Right cardiac atrium (tissue), 5 donors: Measurements from ENCODE around the gene TEX12. TPM values are rescaled to one million over a fixed set of nuclear protein-coding genes. Genes with fewer than 3 reads are reported as not detected.

Experiments
- ATAC-seq, 2 donors: fragments of 200-7000 bp; cut with Tn5 transposase; one replicate each; pipeline versions ENCODE4 v1.8.0 to v1.9.1; 2020; ENCODE audit warnings: moderate library complexity in 2 of 2, mild to moderate bottlenecking in 1 of 2
- DNase-seq, 3 donors: peaks; one replicate each; pipeline ENCODE4 v3.0.0-alpha.2; 2020
- H3K27ac ChIP-seq: one replicate; pipeline ENCODE4 v1.5.1; 2013; ENCODE audit warnings: mild to moderate bottlenecking, low read length, control low read depth, moderate library complexity
- H3K27me3 ChIP-seq: one replicate; pipeline ENCODE4 v1.6.1; 2013; ENCODE audit not compliant: control insufficient read depth, insufficient read depth
- H3K4me1 ChIP-seq: one replicate; pipeline ENCODE4 v1.6.1; 2013; ENCODE audit warnings: low read length; ENCODE audit not compliant: control insufficient read depth, insufficient read depth
- H3K4me3 ChIP-seq: one replicate; pipeline ENCODE4 v1.5.1; 2013; ENCODE audit warnings: low read length, control low read depth
- H3K9me3 ChIP-seq: one replicate; pipeline ENCODE4 v1.6.1; 2013; ENCODE audit warnings: low read length; ENCODE audit not compliant: control insufficient read depth
- WGBS: extraction: QIAGEN DNeasy Blood & Tissue Kit; methylation state at CpG from one replicate; pipeline ENCODE4 v1.1.7; 2013; 5-methylcytosine and 5-hydroxymethylcytosine counted together
- intact Hi-C, 4 donors: fragments of 100-400 bp; cut with DNase I; formaldehyde crosslinking; loops; one replicate each; pipeline versions ENCODE4 v1.11.0 to v1.14.0; 2022 to 2023
- polyA plus RNA-seq: library from polyadenylated mRNA; stranded (reverse); fragments of 200-250 nt; gene quantifications from one replicate; pipeline ENCODE4 v1.2.3, GENCODE V29; 2013
- total RNA-seq, 4 donors: library from RNA; stranded (reverse); fragmentation: NEBNext Ultra II Directional; extraction: Animal tissue kit (Norgen Biotek cat#: 25700); gene quantifications; one replicate each; pipeline ENCODE4 v1.2.1, GENCODE V29; 2021
- donor health status: healthy with polysubstance abuse.
- donor health status: DM: no; HTN: yes; CAD: no.
- donor health status: DM: no; HTN: no; CAD: no.
- donor health status: DM: no; HTN: yes; CAD: no; lungs with severe emphysema.
- donor health status: DM: yes; HTN: yes; CAD: no.

The TEX12 gene
- total and polyA plus RNA-seq, 5 donors, result 0.20 to 1.1 TPM; not detected in 3

GRCh38 chr11:112166562-112166961 is 610 bp upstream of the TEX12 start:
- ATAC-seq (no peak), DNase-seq (no peak)
- Histone ChIP-seq H3K27ac (no peak overlapping the region), H3K9me3 (no peaks in the 10 kb centered on the region), H3K4me3 (no peak overlapping the region), H3K27me3 (no peaks in the 10 kb centered on the region), H3K4me1 (no peaks in the 10 kb centered on the region)
- 60% methylated on average over 8 of the region's 8 CpGs for WGBS
- intact Hi-C loops, result no loop called here

GRCh38 chr11:112172362-112172994 is 5.3 kb downstream of the TEX12 start:
- no peak overlapping the region for H3K27ac ChIP-seq
- ATAC-seq (no peak), DNase-seq (no peak)
- intact Hi-C loops, result loop anchor here in 1 of 4 donors (10.0 kb wide), 1 partner anchor 58 kb away; no protein-coding TSS in a partner anchor
- H3K9me3 ChIP-seq, result no peaks in the 10 kb centered on the region
- no peaks in the 10 kb centered on the region for H3K4me1 ChIP-seq
- no peaks in the 10 kb centered on the region for H3K27me3 ChIP-seq
- H3K4me3 ChIP-seq, result no peak overlapping the region
- 57% methylated on average over 2 of the region's 2 CpGs for WGBS

GRCh38 chr11:112173152-112173551 is 6.0 kb downstream of the TEX12 start:
- H3K27ac ChIP-seq, result no peak overlapping the region
- ATAC-seq, result peak; percentile 41 to 49
- no peaks in the 10 kb centered on the region for H3K4me1 ChIP-seq
- WGBS, result 52% methylated on average over 3 of the region's 3 CpGs
- H3K27me3 ChIP-seq, result no peaks in the 10 kb centered on the region
- no peak overlapping the region for H3K4me3 ChIP-seq
- intact Hi-C loops, result loop anchor here in 1 of 4 donors (10.0 kb wide), 1 partner anchor 58 kb away; no protein-coding TSS in a partner anchor
- DNase-seq, result peak; percentile 37 to 66 (median 60)
- H3K9me3 ChIP-seq, result no peaks in the 10 kb centered on the region

- intact Hi-C loops, result loop anchor here in 3 of 4 donors (5.0 to 10.0 kb wide), 2 partner anchors 60 to 63 kb away; no protein-coding TSS in a partner anchor
- Histone ChIP-seq H3K4me1 (no peaks in the 10 kb centered on the region), H3K9me3 (no peaks in the 10 kb centered on the region), H3K27me3 (no peaks in the 10 kb centered on the region), H3K4me3 (peak within 1 kb of the TSS; percentile 69), H3K27ac (peak within 1 kb of the TSS; percentile 80)
- whole genome bisulfite sequencing, result 4% methylated on average over 11 of the region's 11 CpGs
- ATAC-seq (peak; percentile 95 to 96), DNase-seq (peak; percentile 88 to 93 (median 90))
These were observed 7.8 kb downstream of the TEX12 start, which contains the start of gene BCO2 for GRCh38 chr11:112174789-112175598. Gene BCO2, plus strand, starts transcription at chr11:112175512. Its CDS starts 90 bp downstream, at chr11:112175602.

GRCh38 chr11:112175599-112175952 is 8.4 kb downstream of the TEX12 start:
- peak overlapping the region; percentile 80 for H3K27ac ChIP-seq
- H3K4me3 ChIP-seq, result peak overlapping the region; percentile 69
- H3K9me3 ChIP-seq, result no peaks in the 10 kb centered on the region
- DNase-seq (no peak), ATAC-seq (peak; percentile 52 to 58)
- no peaks in the 10 kb centered on the region for H3K27me3 ChIP-seq
- intact Hi-C loops, result loop anchor here in 3 of 4 donors (5.0 to 10.0 kb wide), 2 partner anchors 61 to 63 kb away; no protein-coding TSS in a partner anchor
- WGBS, result 6% methylated on average over 4 of the region's 4 CpGs
- no peaks in the 10 kb centered on the region for H3K4me1 ChIP-seq

- Histone ChIP-seq H3K27me3 (no peaks in the 10 kb centered on the region), H3K4me3 (peak overlapping the region; percentile 69), H3K27ac (no peak overlapping the region), H3K9me3 (no peaks in the 10 kb centered on the region), H3K4me1 (no peaks in the 10 kb centered on the region)
- no peak for ATAC-seq
- no peak for DNase-seq
- intact Hi-C loops, result loop anchor here in 3 of 4 donors (5.0 to 10.0 kb wide), 2 partner anchors 61 to 64 kb away; no protein-coding TSS in a partner anchor
- 61% methylated on average over 1 of the region's 1 CpG for whole genome bisulfite sequencing
These were observed 8.9 kb downstream of the TEX12 start for GRCh38 chr11:112176077-112176476.

- Histone ChIP-seq H3K4me3 (peak overlapping the region; percentile 69), H3K27me3 (no peaks in the 10 kb centered on the region), H3K9me3 (no peaks in the 10 kb centered on the region), H3K4me1 (no peaks in the 10 kb centered on the region), H3K27ac (no peak overlapping the region)
- intact Hi-C loops, result loop anchor here in 3 of 4 donors (5.0 to 10.0 kb wide), 2 partner anchors 63 to 65 kb away; no protein-coding TSS in a partner anchor
- WGBS, result 71% methylated on average over 4 of the region's 4 CpGs
- ATAC-seq, result no peak
- DNase-seq, result no peak
These were observed 10.4 kb downstream of the TEX12 start for GRCh38 chr11:112177589-112177988.

- no peak for DNase-seq
- 96% methylated on average over 1 of the region's 1 CpG for WGBS
- H3K27me3 ChIP-seq, result no peaks in the 10 kb centered on the region
- peak overlapping the region; percentile 69 for H3K4me3 ChIP-seq
- H3K9me3 ChIP-seq, result no peaks in the 10 kb centered on the region
- ATAC-seq, result no peak
- no peaks in the 10 kb centered on the region for H3K4me1 ChIP-seq
- intact Hi-C loops, result loop anchor here in 3 of 4 donors (5.0 to 10.0 kb wide), 2 partner anchors 64 to 66 kb away; no protein-coding TSS in a partner anchor
- H3K27ac ChIP-seq, result no peak overlapping the region
These were observed 11.3 kb downstream of the TEX12 start for GRCh38 chr11:112178428-112178827.

GRCh38 chr11:112178936-112179335 is 11.8 kb downstream of the TEX12 start:
- Histone ChIP-seq H3K9me3 (no peaks in the 10 kb centered on the region), H3K4me1 (no peaks in the 10 kb centered on the region), H3K27ac (peak overlapping the region; percentile 85), H3K27me3 (no peaks in the 10 kb centered on the region), H3K4me3 (peak overlapping the region; percentile 31)
- intact Hi-C loops, result loop anchor here in 3 of 4 donors (5.0 to 10.0 kb wide), 2 partner anchors 64 to 67 kb away; no protein-coding TSS in a partner anchor
- ATAC-seq (no peak), DNase-seq (no peak)
- WGBS, result 42% methylated on average over 3 of the region's 3 CpGs

GRCh38 chr11:112179601-112180000 is 12.4 kb downstream of the TEX12 start:
- no peaks in the 10 kb centered on the region for H3K9me3 ChIP-seq
- H3K27ac ChIP-seq, result peak overlapping the region; percentile 52
- DNase-seq (no peak), ATAC-seq (peak; percentile 27 to 36)
- intact Hi-C loops, result loop anchor here in 3 of 4 donors (5.0 to 10.0 kb wide), 2 partner anchors 65 to 67 kb away; no protein-coding TSS in a partner anchor
- H3K27me3 ChIP-seq, result no peaks in the 10 kb centered on the region
- no peak overlapping the region for H3K4me3 ChIP-seq
- no peaks in the 10 kb centered on the region for H3K4me1 ChIP-seq

GRCh38 chr11:112182867-112183266 is 15.7 kb downstream of the TEX12 start:
- Histone ChIP-seq H3K27me3 (no peaks in the 10 kb centered on the region), H3K9me3 (no peaks in the 10 kb centered on the region), H3K4me1 (peaks cover 4% of the 10 kb centered on the region), H3K4me3 (no peak overlapping the region), H3K27ac (no peak overlapping the region)
- DNase-seq (no peak), ATAC-seq (no peak)
- intact Hi-C loops, result no loop called here
- 66% methylated on average over 1 of the region's 1 CpG for WGBS
